B cell (primary cell): ENCODE results near the gene WNK4. TPM values are rescaled to one million over a fixed set of nuclear protein-coding genes. Genes with fewer than 3 reads are reported as not detected.

ENCODE experiments used
- ATAC-seq: fragments of 200-7000 bp; cut with Tn5 transposase; one replicate; pipeline ENCODE4 v1.10.0; 2021; ENCODE audit warnings: low read depth, mild to moderate bottlenecking, moderate number of reproducible peaks, moderate library complexity
- CTCF ChIA-PET: fragments of 350-600 bp; sonication (Branson Sonifier 250); formaldehyde crosslinking; loops from one replicate; lab custom pipeline; 2021; ENCODE audit warnings: antibody characterized with exemption, inconsistent platforms; lab: Charles Lee
- POLR2A ChIA-PET: fragments of 350-600 bp; sonication (Branson Sonifier 250); formaldehyde crosslinking; loops from one replicate; lab custom pipeline; 2021; ENCODE audit warnings: antibody characterized with exemption; lab: Charles Lee
- DNase-seq: peaks from one replicate; pipeline ENCODE4 v3.0.0; 2013
- H2AFZ ChIP-seq: 2 replicates; pipeline ENCODE4 v1.6.1; 2012; ENCODE audit warnings: mild to moderate bottlenecking, low read depth, low read length; ENCODE audit not compliant: insufficient read depth, poor library complexity, severe bottlenecking
- H3K27ac ChIP-seq, 2 donors: 1 replicate in 1 of 2; 2 replicates in 1 of 2; pipeline ENCODE4 v1.5.1; 2012 to 2013; ENCODE audit warnings: low read length in 2 of 2, mild to moderate bottlenecking in 2 of 2, moderate library complexity in 1 of 2
- H3K27me3 ChIP-seq, 4 experiments: fragments of 200-600 bp in 1 of 4; sonication (generic) in 1 of 4; replicated peaks in 1 of 4; 1 replicate in 2 of 4; 2 replicates in 2 of 4; pipeline versions ENCODE4 v1.6.1 to v1.7.0; 2013 to 2016; ENCODE audit warnings: low read length in 3 of 4, mild to moderate bottlenecking in 2 of 4, mixed read lengths in 1 of 4, moderate library complexity in 1 of 4; ENCODE audit not compliant: insufficient read depth in 4 of 4, control insufficient read depth in 3 of 4; ENCODE audit errors: control extremely low read depth in 1 of 4
- H3K36me3 ChIP-seq, 2 experiments: replicated peaks in 1 of 2; 1 replicate in 1 of 2; 2 replicates in 1 of 2; pipeline versions ENCODE4 v1.6.1 to v1.7.1; 2013; ENCODE audit warnings: low read length in 1 of 2; ENCODE audit not compliant: insufficient read depth in 2 of 2, control insufficient read depth in 1 of 2; ENCODE audit errors: control extremely low read depth in 1 of 2, extremely low read depth in 1 of 2
- H3K4me1 ChIP-seq, 2 donors: fragments of 200-600 bp in 1 of 2; sonication (generic) in 1 of 2; 1 replicate in 1 of 2; 2 replicates in 1 of 2; pipeline versions ENCODE4 v1.5.1 to v1.6.1; 2013 to 2017; ENCODE audit warnings: low read length in 2 of 2; ENCODE audit not compliant: control insufficient read depth in 2 of 2, insufficient read depth in 2 of 2
- H3K4me2 ChIP-seq: replicated peaks from 2 replicates; pipeline ENCODE3; 2012; ENCODE audit warnings: mild to moderate bottlenecking, low read depth, low read length; ENCODE audit not compliant: poor library complexity, severe bottlenecking
- H3K4me3 ChIP-seq, 5 experiments: fragments of 200-600 bp in 1 of 5; sonication (generic) in 1 of 5; 1 replicate in 3 of 5; 2 replicates in 2 of 5; pipeline versions ENCODE4 v1.5.1 to v1.7.0; 2011 to 2016; ENCODE audit warnings: low read length in 4 of 5, mild to moderate bottlenecking in 4 of 5, low read depth in 2 of 5, control low read depth in 1 of 5, moderate library complexity in 1 of 5; ENCODE audit not compliant: insufficient read depth in 1 of 5; ENCODE audit errors: control extremely low read depth in 1 of 5, extremely low read depth in 1 of 5
- H3K79me2 ChIP-seq: fragments of 200-600 bp; sonication (generic); one replicate; pipeline ENCODE4 v1.6.0; 2016; ENCODE audit warnings: low read length; ENCODE audit not compliant: control insufficient read depth, insufficient read depth
- H3K9ac ChIP-seq: fragments of 200-600 bp; sonication (generic); 2 replicates; pipeline ENCODE4 v1.6.1; 2017; ENCODE audit warnings: mild to moderate bottlenecking, low read length, moderate library complexity
- H3K9me3 ChIP-seq, 3 donors: one replicate each; pipeline versions ENCODE4 v1.6.1 to v1.7.1; 2013; ENCODE audit warnings: low read length in 2 of 3; ENCODE audit not compliant: control insufficient read depth in 2 of 3, insufficient read depth in 1 of 3; ENCODE audit errors: control extremely low read depth in 1 of 3
- H4K20me1 ChIP-seq: 2 replicates; pipeline ENCODE4 v1.6.0; 2012; ENCODE audit warnings: mild to moderate bottlenecking, low read length; ENCODE audit not compliant: insufficient read depth, control insufficient read depth, poor library complexity, severe bottlenecking
- H3K27ac Mint-ChIP-seq: one replicate; pipeline ENCODE4 v1.8.0; 2021; ENCODE audit warnings: mixed read lengths
- H3K27me3 Mint-ChIP-seq: one replicate; pipeline ENCODE4 v1.8.0; 2021; ENCODE audit warnings: mixed read lengths
- H3K4me1 Mint-ChIP-seq: one replicate; pipeline ENCODE4 v1.8.0; 2021; ENCODE audit warnings: mixed read lengths
- H3K4me3 Mint-ChIP-seq: one replicate; pipeline ENCODE4 v1.8.0; 2021; ENCODE audit warnings: mixed read lengths
- H3K9me3 Mint-ChIP-seq: one replicate; pipeline ENCODE4 v1.8.0; 2022; ENCODE audit warnings: mixed read lengths; ENCODE audit not compliant: insufficient read depth
- EZH2 ChIP-seq: IDR thresholded peaks from 2 replicates; pipeline ENCODE4 v1.6.1; 2012; ENCODE audit warnings: borderline replicate concordance, low read depth, mild to moderate bottlenecking, moderate library complexity, low read length; ENCODE audit not compliant: insufficient read depth, poor library complexity, severe bottlenecking
- WGBS: methylation state at CpG from one replicate; pipeline ENCODE4 v1.1.5; 2013; ENCODE audit warnings: missing lambda C conversion rate; ENCODE audit not compliant: insufficient coverage; 5-methylcytosine and 5-hydroxymethylcytosine counted together
- intact Hi-C: fragments of 100-400 bp; cut with micrococcal nuclease; formaldehyde crosslinking; loops from one replicate; pipeline ENCODE4 v1.10.0; 2022
- polyA plus RNA-seq: library from polyadenylated mRNA; depleted of rRNA; stranded (reverse); fragments of >200 nt; gene quantifications from 2 replicates; pipeline ENCODE4 v1.2.3, GENCODE V29; 2012
- total RNA-seq, 2 donors: library from RNA; stranded (reverse); fragments of 120-200 nt in 1 of 2; gene quantifications; 1 replicate in 1 of 2; 2 replicates in 1 of 2; pipeline versions ENCODE4 v1.2.3 to v1.2.4, GENCODE V29; 2013 to 2022
- TF ChIP-seq, protein P1 (sequence below): fragments of 200-600 bp; IDR thresholded peaks from one replicate; pipeline ENCODE4 v1.8.0; 2022; ENCODE audit warnings: antibody characterized with exemption, mild to moderate bottlenecking

WNK4 gene
- total and polyA plus RNA-seq, 2 donors (not counting 1 experiment from before 2014, with no cell fraction given) = 0.03 to 0.44 TPM

- Mint-ChIP-seq H3K27me3 (no peaks in the 10 kb centered on the region), H3K4me1 (peaks cover 23% of the 10 kb centered on the region), H3K4me3 (peak within 1 kb of the TSS; percentile 99), H3K27ac (peak within 1 kb of the TSS; percentile 98), H3K9me3 (no peaks in the 10 kb centered on the region)
- DNase-seq (peak; percentile 87), ATAC-seq (peak; percentile 89)
- no peaks in the 10 kb centered on the region for H4K20me1 ChIP-seq
- peak within 1 kb of the TSS; percentile 71 to 88 (median 82) for H3K4me3 ChIP-seq
- TF ChIP-seq, protein P1, sequence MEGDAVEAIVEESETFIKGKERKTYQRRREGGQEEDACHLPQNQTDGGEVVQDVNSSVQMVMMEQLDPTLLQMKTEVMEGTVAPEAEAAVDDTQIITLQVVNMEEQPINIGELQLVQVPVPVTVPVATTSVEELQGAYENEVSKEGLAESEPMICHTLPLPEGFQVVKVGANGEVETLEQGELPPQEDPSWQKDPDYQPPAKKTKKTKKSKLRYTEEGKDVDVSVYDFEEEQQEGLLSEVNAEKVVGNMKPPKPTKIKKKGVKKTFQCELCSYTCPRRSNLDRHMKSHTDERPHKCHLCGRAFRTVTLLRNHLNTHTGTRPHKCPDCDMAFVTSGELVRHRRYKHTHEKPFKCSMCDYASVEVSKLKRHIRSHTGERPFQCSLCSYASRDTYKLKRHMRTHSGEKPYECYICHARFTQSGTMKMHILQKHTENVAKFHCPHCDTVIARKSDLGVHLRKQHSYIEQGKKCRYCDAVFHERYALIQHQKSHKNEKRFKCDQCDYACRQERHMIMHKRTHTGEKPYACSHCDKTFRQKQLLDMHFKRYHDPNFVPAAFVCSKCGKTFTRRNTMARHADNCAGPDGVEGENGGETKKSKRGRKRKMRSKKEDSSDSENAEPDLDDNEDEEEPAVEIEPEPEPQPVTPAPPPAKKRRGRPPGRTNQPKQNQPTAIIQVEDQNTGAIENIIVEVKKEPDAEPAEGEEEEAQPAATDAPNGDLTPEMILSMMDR = no peak
- no peak for TF ChIP-seq EZH2
- 7% methylated on average over 33 of the region's 39 CpGs for WGBS
- H3K27ac ChIP-seq = peak within 1 kb of the TSS; percentile 81 to 85
- intact Hi-C loops = loop anchor here (1.0 kb wide), 4 partner anchors 25 to 225 kb away; partner anchors contain the start of genes BECN1, CNTD1, COA3 and EZH1
- no peaks in the 10 kb centered on the region for H3K9me3 ChIP-seq
- peak within 1 kb of the TSS; percentile 74 for H3K4me2 ChIP-seq
- H3K36me3 ChIP-seq = peaks cover 2 to 35% of the 10 kb centered on the region in 2 experiments
- H3K4me1 ChIP-seq = peaks cover 16 to 17% of the 10 kb centered on the region in 2 donors
- CTCF ChIA-PET = interaction anchor here (0.6 to 3.1 kb wide), 9 partner anchors 10 to 195 kb away, joined by 3 to 22 read pairs (median 4); partner anchors contain the start of gene PSMC3IP
- peak within 1 kb of the TSS; percentile 92 for H2AFZ ChIP-seq
- POLR2A ChIA-PET = interaction anchor here (0.6 to 2.3 kb wide), 10 partner anchors 12 to 251 kb away, joined by 3 to 9 read pairs (median 3); partner anchors contain the start of genes BECN1, CNTD1, COA3 and RND2
- no peaks in the 10 kb centered on the region for H3K27me3 ChIP-seq
- H3K9ac ChIP-seq = peak within 1 kb of the TSS; percentile 90
- H3K79me2 ChIP-seq = peaks cover 4% of the 10 kb centered on the region
Observed at GRCh38 chr17:42773290-42774035, 6.9 kb upstream of the WNK4 start, which contains the start of gene VPS25. VPS25 (plus strand) TSS chr17:42773449; CDS start chr17:42773476, 27 bp downstream.
